ENCODE data around the gene ZNF799.

DNA sequence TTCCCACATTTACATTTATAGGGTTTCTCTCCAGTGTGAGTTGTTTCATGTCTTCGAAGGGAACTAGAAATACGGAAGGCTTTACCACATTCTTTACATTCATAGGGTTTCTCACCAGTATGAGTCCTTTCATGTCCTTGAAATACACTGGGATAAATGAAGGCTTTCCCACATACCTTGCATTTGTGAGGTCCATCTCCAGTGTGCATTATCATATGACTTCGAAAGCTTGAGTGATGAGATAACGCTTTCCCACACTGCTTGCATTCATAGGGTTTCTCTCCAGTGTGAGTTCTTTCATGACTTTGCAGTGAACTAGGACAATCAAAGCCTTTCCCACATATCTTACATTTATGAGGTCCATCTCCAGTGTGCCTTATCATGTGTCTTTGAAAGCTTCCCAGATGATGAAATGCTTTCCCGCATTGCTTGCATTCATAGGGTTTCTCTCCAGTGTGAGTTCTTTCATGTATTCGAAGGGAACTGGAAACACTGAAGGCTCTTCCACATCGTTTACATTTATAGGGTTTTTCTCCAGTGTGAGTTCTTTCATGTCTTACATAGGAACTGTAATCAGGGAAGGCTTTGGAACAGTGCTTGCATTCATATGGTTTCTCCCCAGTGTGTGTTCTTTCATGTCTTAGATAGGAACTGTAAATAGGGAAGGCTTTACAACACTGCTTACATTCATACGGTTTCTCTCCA, 50.7 kb downstream of the ZNF799 start:
- TF ChIP-seq, protein P1, sequence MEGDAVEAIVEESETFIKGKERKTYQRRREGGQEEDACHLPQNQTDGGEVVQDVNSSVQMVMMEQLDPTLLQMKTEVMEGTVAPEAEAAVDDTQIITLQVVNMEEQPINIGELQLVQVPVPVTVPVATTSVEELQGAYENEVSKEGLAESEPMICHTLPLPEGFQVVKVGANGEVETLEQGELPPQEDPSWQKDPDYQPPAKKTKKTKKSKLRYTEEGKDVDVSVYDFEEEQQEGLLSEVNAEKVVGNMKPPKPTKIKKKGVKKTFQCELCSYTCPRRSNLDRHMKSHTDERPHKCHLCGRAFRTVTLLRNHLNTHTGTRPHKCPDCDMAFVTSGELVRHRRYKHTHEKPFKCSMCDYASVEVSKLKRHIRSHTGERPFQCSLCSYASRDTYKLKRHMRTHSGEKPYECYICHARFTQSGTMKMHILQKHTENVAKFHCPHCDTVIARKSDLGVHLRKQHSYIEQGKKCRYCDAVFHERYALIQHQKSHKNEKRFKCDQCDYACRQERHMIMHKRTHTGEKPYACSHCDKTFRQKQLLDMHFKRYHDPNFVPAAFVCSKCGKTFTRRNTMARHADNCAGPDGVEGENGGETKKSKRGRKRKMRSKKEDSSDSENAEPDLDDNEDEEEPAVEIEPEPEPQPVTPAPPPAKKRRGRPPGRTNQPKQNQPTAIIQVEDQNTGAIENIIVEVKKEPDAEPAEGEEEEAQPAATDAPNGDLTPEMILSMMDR (IDR thresholded peaks at IDR 0.05): no peak
- no peak for TF ChIP-seq POLR2A (IDR thresholded peaks at IDR 0.05)
